ENCODE data around the gene PCSK2. TPM values are rescaled to one million over a fixed set of nuclear protein-coding genes. Genes with fewer than 3 reads are reported as not detected.

Gene PCSK2
- total and polyA plus RNA-seq, 2 of the 8 experiments (the other 6 are each of a cell fraction or from before 2014, with no cell fraction given) = 1.9 to 4.2 TPM

- no peak overlapping the region for H3K4ac ChIP-seq (replicated peaks; ENCODE audit: insufficient read length, low read depth, low read length)
- H4K20me1 ChIP-seq (replicated peaks in 1 of 2; ENCODE audit: control insufficient read depth in 1 of 2, insufficient read depth in 2 of 2, low read length in 2 of 2) = no peaks in the 10 kb centered on the region
- H2BK20ac ChIP-seq (ENCODE audit: low read length) = no peak overlapping the region
- no peaks in the 10 kb centered on the region for H3K36me3 ChIP-seq (ENCODE audit: control insufficient read depth in 2 of 4, insufficient read depth in 4 of 4, low read length in 3 of 4)
- no peak overlapping the region for H3K27ac ChIP-seq (ENCODE audit: low read depth, low read length)
- no peak overlapping the region for H3K4me2 ChIP-seq (ENCODE audit: insufficient read depth in 1 of 2, low read depth in 2 of 2, low read length in 2 of 2)
- CTCF ChIA-PET (ENCODE audit: partially characterized antibody) = interaction anchor here (0.8 to 2.1 kb wide), 9 partner anchors 12 to 618 kb away, joined by 3 to 19 read pairs (median 5); no protein-coding TSS in a partner anchor
- H2AK5ac ChIP-seq (ENCODE audit: low read depth, low read length) = no peak overlapping the region
- FAIRE-seq = no peak
- no peak overlapping the region for H4K5ac ChIP-seq (ENCODE audit: insufficient read length, low read depth, low read length)
- no peak overlapping the region for H2BK5ac ChIP-seq (ENCODE audit: low read depth, low read length)
- H2BK12ac ChIP-seq (ENCODE audit: low read depth, low read length) = no peak overlapping the region
- WGBS, 2 experiments (ENCODE audit: extremely low coverage in 1 of 2, insufficient coverage in 1 of 2, insufficient read length in 1 of 2, insufficient replicate concordance in 2 of 2, low coverage in 1 of 2, low lambda C conversion rate in 2 of 2, missing lambda C conversion rate in 1 of 2) = 61% methylated on average over 3 of the region's 3 CpGs; no CpG with 5 or more reads in 1 of the 2 experiments
- H3K14ac ChIP-seq (ENCODE audit: insufficient read length) = no peak overlapping the region
- no peaks in the 10 kb centered on the region for H3K79me1 ChIP-seq (ENCODE audit: low read depth, low read length)
- H4K8ac ChIP-seq (ENCODE audit: extremely low read depth, insufficient read depth, low read length) = no peak overlapping the region
- no peaks in the 10 kb centered on the region for H3K27me3 ChIP-seq (replicated peaks in 1 of 4; ENCODE audit: control insufficient read depth in 3 of 4, extremely low read depth in 1 of 4, insufficient read depth in 3 of 4, low read length in 3 of 4)
- H3K18ac ChIP-seq (ENCODE audit: extremely low read depth, low read length) = no peak overlapping the region
- TF ChIP-seq SAP30 (IDR thresholded peaks at IDR 0.05; ENCODE audit: insufficient read depth, insufficient replicate concordance, low read length) (no peak), CREB1 (IDR thresholded peaks at IDR 0.05) (no peak), ZNF274 (IDR thresholded peaks at IDR 0.05; ENCODE audit: borderline replicate concordance, extremely low read depth, low read length) (no peak), RNF2 (IDR thresholded peaks at IDR 0.05; ENCODE audit: borderline replicate concordance, low read depth, low read length, missing control alignments, poor library complexity, severe bottlenecking) (no peak), CBX5 (IDR thresholded peaks at IDR 0.05; ENCODE audit: low read depth, low read length) (no peak), SIN3A (conservative IDR thresholded peaks at IDR 0.05 in 1 of 2, IDR thresholded peaks at IDR 0.05 in 1 of 2; ENCODE audit: low read depth in 1 of 2, low read length in 2 of 2) (no peak), EP300 (IDR thresholded peaks at IDR 0.05; ENCODE audit: borderline replicate concordance in 1 of 2, low read depth in 2 of 2, low read length in 2 of 2) (no peak), TAF7 (optimal IDR thresholded peaks at IDR 0.05; ENCODE audit: borderline replicate concordance, low read depth, low read length) (no peak), TBP (IDR thresholded peaks at IDR 0.05; ENCODE audit: low read depth, low read length) (no peak), POLR2A (IDR thresholded peaks at IDR 0.05; ENCODE audit: control extremely low read depth in 1 of 2, low read depth in 2 of 2, low read length in 2 of 2) (no peak), EZH2 (IDR thresholded peaks at IDR 0.05; ENCODE audit: low read depth, low read length, severe bottlenecking) (no peak), YY1 (IDR thresholded peaks at IDR 0.05; ENCODE audit: low read depth, low read length) (no peak), SP2 (IDR thresholded peaks at IDR 0.05; ENCODE audit: low read length) (no peak)
- H3K4me1 ChIP-seq (replicated peaks in 1 of 4; ENCODE audit: control insufficient read depth in 3 of 4, insufficient read depth in 4 of 4, low read length in 3 of 4) = peaks cover 0 to 4% (median 2%) of the 10 kb centered on the region in 4 experiments; a peak in 1 of 7 replicates
- no peak overlapping the region for H2BK15ac ChIP-seq (ENCODE audit: low read length)
- no peak for DNase-seq (ENCODE audit: low read depth in 1 of 2, low spot score in 2 of 2)
- H4K91ac ChIP-seq (replicated peaks; ENCODE audit: insufficient read length, low read length) = no peak overlapping the region
- no peaks in the 10 kb centered on the region for H3K9me3 ChIP-seq (ENCODE audit: insufficient read depth in 2 of 2, low read depth in 1 of 2, low read length in 1 of 2)
- H3K9ac ChIP-seq (replicated peaks in 1 of 4; ENCODE audit: extremely low read depth in 1 of 4, low read depth in 3 of 4, low read length in 3 of 4) = no peak overlapping the region
- H3K56ac ChIP-seq (replicated peaks; ENCODE audit: insufficient read length, low read depth, low read length) = no peak overlapping the region
- no peaks in the 10 kb centered on the region for H3K23me2 ChIP-seq (ENCODE audit: low read depth, low read length)
- H2BK120ac ChIP-seq (replicated peaks; ENCODE audit: low read depth, low read length) = no peak overlapping the region
- no peaks in the 10 kb centered on the region for H3K79me2 ChIP-seq (ENCODE audit: control insufficient read depth in 1 of 2, insufficient read depth in 2 of 2, low read length in 2 of 2)
- POLR2A ChIA-PET (ENCODE audit: partially characterized antibody) = no interaction called here
- no peak overlapping the region for H3K4me3 ChIP-seq (ENCODE audit: extremely low read depth in 1 of 4, insufficient read depth in 2 of 4, low read depth in 3 of 4, low read length in 4 of 4)
- no peak overlapping the region for H2AFZ ChIP-seq (ENCODE audit: low read length)
- no peak overlapping the region for H3K23ac ChIP-seq (ENCODE audit: insufficient read length)
Observed at GRCh38 chr20:17419479-17420041, 192.7 kb downstream of the PCSK2 start.

Measured in H1 (cell line).